COLO668 (cell line): ENCODE results near the gene SAMD1.
A peak's percentile ranks its signal among the peaks of the same experiment; 100 is the strongest.

ENCODE experiments used
- DNase-seq: peaks from one replicate; lab custom pipeline; 2025; ENCODE audit not compliant: unreplicated experiment; lab: John Stamatoyannopoulos, UW

Gene SAMD1

GRCh38 chr19:14113762-14114414 is 23.3 kb upstream of the SAMD1 start:
- peak; percentile 28 for DNase-seq

- DNase-seq, result no peak
Observed at GRCh38 chr19:14112809-14113385, 22.3 kb upstream of the SAMD1 start.

GRCh38 chr19:14112051-14112808 is 21.7 kb upstream of the SAMD1 start:
- DNase-seq, result no peak

- DNase-seq, result no peak
Observed at GRCh38 chr19:14111486-14111885, 20.9 kb upstream of the SAMD1 start.

GRCh38 chr19:14110650-14111049 is 20.1 kb upstream of the SAMD1 start:
- no peak for DNase-seq

GRCh38 chr19:14107581-14108461 is 17.3 kb upstream of the SAMD1 start:
- DNase-seq, result no peak

- no peak for DNase-seq
Observed at GRCh38 chr19:14106840-14107239, 16.3 kb upstream of the SAMD1 start.

- DNase-seq, result no peak
Observed at GRCh38 chr19:14105680-14106079, 15.1 kb upstream of the SAMD1 start.

- no peak for DNase-seq
Observed at GRCh38 chr19:14103310-14103709, 12.8 kb upstream of the SAMD1 start.

GRCh38 chr19:14102756-14103155 is 12.2 kb upstream of the SAMD1 start:
- DNase-seq, result no peak

- DNase-seq, result no peak
Observed at GRCh38 chr19:14102102-14102696, 11.6 kb upstream of the SAMD1 start.

GRCh38 chr19:14101003-14101545 is 10.5 kb upstream of the SAMD1 start:
- DNase-seq, result no peak

- no peak for DNase-seq
Observed at GRCh38 chr19:14097532-14098151, 7.1 kb upstream of the SAMD1 start.

GRCh38 chr19:14096272-14096992 is 5.9 kb upstream of the SAMD1 start:
- no peak for DNase-seq

GRCh38 chr19:14094854-14095253 is 4.3 kb upstream of the SAMD1 start:
- DNase-seq, result no peak

GRCh38 chr19:14093117-14093823 is 2.7 kb upstream of the SAMD1 start:
- no peak for DNase-seq

- DNase-seq, result no peak
Observed at GRCh38 chr19:14091813-14092462, 1.4 kb upstream of the SAMD1 start.

GRCh38 chr19:14091081-14091812 is 696 bp upstream of the SAMD1 start:
- DNase-seq, result peak; percentile 87
